WERI-Rb-1 (cell line): Measurements from ENCODE around the gene SLC16A3.
"Not testable (repeated sequence)": the region's sequence is repeated elsewhere in the genome, so short reads cannot be mapped to it uniquely, and the experiment has no call there.

ENCODE experiments used
- DNase-seq: peaks from one replicate; pipeline ENCODE4 v3.0.0-alpha.2; 2020
- H3K27ac ChIP-seq: fragments of 250-450 bp; sonication (Bioruptor Pico); 2 replicates; pipeline ENCODE4 v1.5.1; 2020; ENCODE audit warnings: mild to moderate bottlenecking, moderate library complexity
- H3K27me3 ChIP-seq: fragments of 250-450 bp; sonication (Bioruptor Pico); 2 replicates; pipeline ENCODE4 v1.5.1; 2021; ENCODE audit warnings: mild to moderate bottlenecking, low read depth, moderate library complexity; ENCODE audit not compliant: insufficient read depth, severe bottlenecking
- H3K36me3 ChIP-seq: fragments of 250-450 bp; sonication (Bioruptor Pico); 2 replicates; pipeline ENCODE4 v1.5.1; 2020; ENCODE audit warnings: mild to moderate bottlenecking, moderate library complexity
- H3K4me3 ChIP-seq: 2 replicates; pipeline ENCODE4 v1.5.1; 2011; ENCODE audit warnings: low read depth, mild to moderate bottlenecking, control low read depth, low read length
- H3K9me3 ChIP-seq: fragments of 250-450 bp; sonication (Bioruptor Pico); 2 replicates; pipeline ENCODE4 v1.5.1; 2021; ENCODE audit warnings: mild to moderate bottlenecking, moderate library complexity; ENCODE audit not compliant: severe bottlenecking
- TF ChIP-seq, protein P1 (sequence below): IDR thresholded peaks from 2 replicates; pipeline ENCODE4 v1.5.1; 2011; ENCODE audit warnings: low read depth, mild to moderate bottlenecking, control low read depth, inconsistent platforms, low read length

Gene SLC16A3

GRCh38 chr17:82257473-82257872 lies 28.6 kb downstream of the SLC16A3 start:
- peak; percentile 94 for DNase-seq
- peaks cover 71% of the 10 kb centered on the region for H3K36me3 ChIP-seq
- H3K9me3 ChIP-seq: peaks cover 6% of the 10 kb centered on the region
- peak overlapping the region; percentile 5; the same call in 1 of the 2 replicates for H3K27ac ChIP-seq
- H3K27me3 ChIP-seq: no peaks in the 10 kb centered on the region
- TF ChIP-seq, protein P1, sequence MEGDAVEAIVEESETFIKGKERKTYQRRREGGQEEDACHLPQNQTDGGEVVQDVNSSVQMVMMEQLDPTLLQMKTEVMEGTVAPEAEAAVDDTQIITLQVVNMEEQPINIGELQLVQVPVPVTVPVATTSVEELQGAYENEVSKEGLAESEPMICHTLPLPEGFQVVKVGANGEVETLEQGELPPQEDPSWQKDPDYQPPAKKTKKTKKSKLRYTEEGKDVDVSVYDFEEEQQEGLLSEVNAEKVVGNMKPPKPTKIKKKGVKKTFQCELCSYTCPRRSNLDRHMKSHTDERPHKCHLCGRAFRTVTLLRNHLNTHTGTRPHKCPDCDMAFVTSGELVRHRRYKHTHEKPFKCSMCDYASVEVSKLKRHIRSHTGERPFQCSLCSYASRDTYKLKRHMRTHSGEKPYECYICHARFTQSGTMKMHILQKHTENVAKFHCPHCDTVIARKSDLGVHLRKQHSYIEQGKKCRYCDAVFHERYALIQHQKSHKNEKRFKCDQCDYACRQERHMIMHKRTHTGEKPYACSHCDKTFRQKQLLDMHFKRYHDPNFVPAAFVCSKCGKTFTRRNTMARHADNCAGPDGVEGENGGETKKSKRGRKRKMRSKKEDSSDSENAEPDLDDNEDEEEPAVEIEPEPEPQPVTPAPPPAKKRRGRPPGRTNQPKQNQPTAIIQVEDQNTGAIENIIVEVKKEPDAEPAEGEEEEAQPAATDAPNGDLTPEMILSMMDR: peak; percentile 32; the same call in 1 of the 2 replicates
- H3K4me3 ChIP-seq: no peak overlapping the region

GRCh38 chr17:82258555-82258954 lies 29.7 kb downstream of the SLC16A3 start:
- Histone ChIP-seq H3K9me3 (peaks cover 6% of the 10 kb centered on the region), H3K4me3 (no peak overlapping the region), H3K27me3 (no peaks in the 10 kb centered on the region), H3K36me3 (peaks cover 71% of the 10 kb centered on the region), H3K27ac (no peak overlapping the region)
- TF ChIP-seq, protein P1: no peak
- no peak for DNase-seq

DNA sequence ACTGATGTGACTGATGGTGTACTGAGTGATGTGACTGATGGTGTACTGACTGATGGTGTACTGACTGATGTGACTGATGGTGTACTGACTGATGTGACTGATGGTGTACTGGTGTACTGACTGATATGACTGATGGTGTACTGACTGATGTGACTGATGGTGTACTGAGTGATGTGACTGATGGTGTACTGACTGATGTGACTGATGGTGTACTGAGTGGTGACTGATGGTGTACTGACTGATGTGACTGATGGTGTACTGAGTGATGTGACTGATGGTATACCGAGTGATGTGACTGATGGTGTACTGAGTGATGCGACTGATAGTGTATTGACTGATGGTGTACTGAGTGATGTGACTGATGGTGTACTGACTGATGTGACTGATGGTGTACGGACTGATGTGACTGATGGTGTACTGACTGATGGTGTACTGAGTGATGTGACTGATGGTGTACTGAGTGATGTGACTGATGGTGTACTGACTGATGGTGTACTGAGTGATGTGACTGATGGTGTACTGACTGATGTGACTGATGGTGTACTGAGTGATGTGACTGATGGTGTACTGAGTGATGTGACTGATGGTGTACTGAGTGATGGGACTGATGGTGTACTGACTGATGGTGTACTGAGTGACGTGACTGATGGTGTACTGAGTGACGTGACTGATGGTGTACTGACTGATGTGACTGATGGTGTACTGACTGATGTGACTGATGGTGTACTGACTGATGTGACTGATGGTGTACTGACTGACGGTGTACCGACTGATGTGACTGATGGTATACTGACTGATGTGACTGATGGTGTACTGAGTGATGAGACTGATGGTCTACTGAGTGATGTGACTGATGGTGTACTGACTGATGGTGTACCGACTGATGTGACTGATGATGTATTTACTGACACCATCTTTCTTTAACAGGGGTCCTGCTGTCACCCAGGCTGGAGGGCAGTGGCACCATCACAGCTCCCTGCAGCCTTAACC lies 31.4 kb downstream of the SLC16A3 start:
- not testable (repeated sequence) for DNase-seq

DNA sequence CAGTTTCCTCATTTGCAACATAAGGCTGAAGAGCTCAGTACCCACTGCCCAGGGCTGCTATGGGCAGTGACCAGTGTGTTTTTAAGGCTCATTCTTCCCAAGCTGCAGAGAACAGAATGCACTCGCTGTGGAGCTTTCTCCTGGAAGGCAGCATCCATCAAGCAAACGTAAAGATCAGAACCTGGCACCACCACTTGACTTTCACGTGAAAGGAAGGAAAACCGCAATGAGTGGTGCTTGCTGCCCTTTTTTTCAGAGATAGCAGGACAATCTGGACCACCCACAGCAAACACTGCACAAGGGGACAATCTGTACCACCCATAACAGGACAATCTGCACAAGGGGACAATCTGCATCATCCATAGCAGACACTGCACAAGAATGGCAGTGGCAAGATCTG lies 33.5 kb downstream of the SLC16A3 start:
- TF ChIP-seq, protein P1: no peak
- H3K36me3 ChIP-seq: peaks cover 86% of the 10 kb centered on the region
- peaks cover 3% of the 10 kb centered on the region for H3K9me3 ChIP-seq
- no peaks in the 10 kb centered on the region for H3K27me3 ChIP-seq
- no peak overlapping the region for H3K27ac ChIP-seq
- no peak for DNase-seq
- H3K4me3 ChIP-seq: no peak overlapping the region

More for the DNA sequence above, 31.4 kb downstream of the SLC16A3 start:
- H3K9me3 ChIP-seq, H3K27me3 ChIP-seq, H3K27ac ChIP-seq, H3K4me3 ChIP-seq: not testable (repeated sequence)
- peaks cover 86% of the 10 kb centered on the region for H3K36me3 ChIP-seq

GRCh38 chr17:82263641-82264040 lies 34.8 kb downstream of the SLC16A3 start:
- H3K9me3 ChIP-seq: peaks cover 3% of the 10 kb centered on the region
- no peak for DNase-seq
- no peak overlapping the region for H3K4me3 ChIP-seq
- peaks cover 89% of the 10 kb centered on the region for H3K36me3 ChIP-seq
- TF ChIP-seq, protein P1: no peak
- H3K27me3 ChIP-seq: no peaks in the 10 kb centered on the region
- no peak overlapping the region for H3K27ac ChIP-seq

DNA sequence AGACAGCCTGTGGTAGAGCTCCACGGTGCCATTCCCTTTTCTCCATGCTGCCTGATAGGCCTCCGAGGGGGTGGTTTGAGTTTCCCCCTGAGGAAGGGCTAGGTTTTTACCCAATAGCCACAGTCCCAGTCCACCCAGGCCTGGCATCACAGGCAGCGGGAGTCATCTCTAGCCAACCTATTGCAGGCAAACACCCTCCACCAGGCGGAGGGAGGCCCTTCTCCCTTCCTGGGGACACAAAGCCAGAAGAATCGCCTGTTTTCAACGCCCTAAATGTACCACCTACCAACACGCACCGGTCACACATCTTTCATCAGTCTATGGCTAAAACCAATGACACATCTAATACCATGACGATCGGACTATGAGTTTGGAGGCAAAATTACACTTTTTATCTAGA lies 37.3 kb downstream of the SLC16A3 start:
- H3K27ac ChIP-seq: no peak overlapping the region

More for the DNA sequence above, 37.3 kb downstream of the SLC16A3 start:
- Histone ChIP-seq H3K9me3 (peaks cover 3% of the 10 kb centered on the region), H3K4me3 (no peak overlapping the region), H3K36me3 (peaks cover 97% of the 10 kb centered on the region), H3K27me3 (no peaks in the 10 kb centered on the region)
- TF ChIP-seq, protein P1: no peak
- DNase-seq: no peak
